Glomerular visceral epithelial cell (primary cell): ENCODE measurements around the gene FAM9C.
A peak's percentile ranks its signal among the peaks of the same experiment; 100 is the strongest.
"Not testable (repeated sequence)": the region's sequence is repeated elsewhere in the genome, so short reads cannot be mapped to it uniquely, and the experiment has no call there.

Experiments used
- DNase-seq: peaks from one replicate; pipeline ENCODE4 v3.0.0-alpha.2; 2016; ENCODE audit errors: extremely low spot score

The FAM9C gene

DNA sequence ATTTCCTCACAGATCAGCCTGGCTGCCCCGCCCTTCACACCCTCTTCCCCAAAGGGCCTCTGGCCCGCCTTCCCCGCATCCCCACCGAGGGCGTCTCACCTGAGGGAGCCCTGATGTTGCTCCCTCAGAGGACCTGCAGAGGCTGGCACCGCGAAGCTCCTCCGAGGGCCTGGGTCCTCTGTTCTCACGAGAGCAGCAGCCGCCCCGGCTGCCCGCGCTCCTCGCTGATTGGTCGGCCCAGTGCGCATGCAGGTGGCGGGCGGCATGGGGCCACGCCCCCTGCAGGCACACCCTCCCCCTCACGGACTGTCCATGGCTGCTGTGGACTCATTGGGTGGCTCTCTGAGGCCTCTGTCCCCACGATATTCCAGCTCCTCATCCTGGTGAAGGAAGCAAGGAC, at the start of gene FAM9C:
FAM9C (minus strand) TSS at position 180 of the 400 bp plus-strand sequence. CDS start 831 bp downstream, outside the sequence.
- no peak for DNase-seq

DNA sequence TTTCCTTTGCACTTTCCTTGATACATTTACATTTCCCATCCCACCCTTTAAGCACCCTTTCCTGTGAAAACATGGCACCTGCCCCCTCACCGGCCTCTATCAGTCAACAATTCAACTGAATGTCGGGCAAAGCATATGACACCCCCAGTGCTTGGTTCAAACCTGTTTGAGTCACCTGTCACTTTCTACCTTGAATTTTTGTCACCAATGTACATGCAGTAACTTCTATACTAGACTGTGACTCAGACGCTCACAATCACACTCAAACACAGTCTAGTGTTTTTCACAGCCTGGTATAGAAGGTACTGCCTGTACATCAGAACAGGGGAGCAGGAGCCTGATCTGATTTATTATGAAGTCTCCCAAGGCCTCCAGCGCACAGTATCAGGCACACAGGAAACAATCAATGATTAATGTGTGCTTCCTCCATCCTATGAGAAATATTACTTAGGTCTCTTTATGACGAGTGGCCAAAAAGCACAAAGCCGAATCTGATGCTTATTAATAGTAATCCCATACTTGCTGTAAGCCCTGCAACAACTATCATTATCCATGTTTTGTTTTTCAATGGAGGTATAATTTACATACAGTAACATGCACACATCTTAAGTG, 49.2 kb upstream of the FAM9C start:
- no peak for DNase-seq

DNA sequence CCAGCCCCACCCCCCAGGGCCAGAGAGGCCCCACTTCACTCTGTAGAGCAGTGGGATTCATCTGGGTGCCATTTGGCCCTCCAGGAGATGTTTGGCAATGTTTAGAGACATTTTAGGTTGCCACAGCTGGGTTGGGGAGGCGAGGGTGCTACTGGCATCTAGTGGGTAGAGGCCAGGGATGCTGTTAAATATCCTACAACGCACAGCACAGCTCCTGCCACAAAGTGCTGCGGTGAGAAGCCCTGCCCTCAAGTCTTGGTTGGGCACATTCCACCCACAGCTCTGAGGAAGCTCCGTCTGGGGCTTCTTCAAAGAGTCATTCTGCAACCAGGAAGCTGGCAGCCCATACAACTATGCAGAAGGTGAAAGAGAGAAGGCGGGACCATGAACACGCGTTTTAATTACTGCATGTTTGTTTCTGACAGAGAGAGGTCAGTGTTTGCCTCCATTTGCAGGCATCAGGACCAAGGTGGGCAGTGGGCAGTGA, 48.1 kb upstream of the FAM9C start:
- DNase-seq, result no peak

DNA sequence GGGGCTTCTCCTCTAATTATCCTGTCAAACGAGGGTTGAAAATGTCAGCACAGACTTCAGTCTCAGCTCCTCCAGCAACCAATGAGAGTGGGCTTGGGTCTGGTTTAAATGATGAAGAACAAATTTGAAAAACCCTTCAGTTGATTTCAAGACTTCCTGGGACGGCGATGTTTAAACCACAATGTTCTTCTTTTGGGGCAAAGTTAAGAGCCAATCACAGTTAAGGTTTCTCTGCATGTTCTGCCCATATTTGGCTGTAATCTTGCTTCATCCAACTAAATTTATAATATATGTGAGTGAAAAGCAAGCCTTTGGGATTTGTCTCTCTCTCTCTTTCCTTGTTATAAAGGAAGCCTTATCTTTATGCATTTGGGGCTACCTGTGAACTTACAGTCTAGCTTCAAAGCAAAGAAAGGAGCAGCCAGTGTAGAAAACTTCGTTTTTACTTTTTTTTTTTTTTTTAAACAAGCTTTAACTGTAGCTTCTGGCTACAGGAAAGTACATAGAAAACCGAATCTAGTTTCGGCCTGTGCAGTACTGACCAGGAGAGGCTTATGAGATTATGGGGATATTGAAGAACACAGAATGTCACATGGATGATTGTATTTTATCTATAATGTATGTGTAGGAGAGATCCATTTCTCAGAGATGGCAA, 46.8 kb upstream of the FAM9C start:
- DNase-seq, result no peak

DNA sequence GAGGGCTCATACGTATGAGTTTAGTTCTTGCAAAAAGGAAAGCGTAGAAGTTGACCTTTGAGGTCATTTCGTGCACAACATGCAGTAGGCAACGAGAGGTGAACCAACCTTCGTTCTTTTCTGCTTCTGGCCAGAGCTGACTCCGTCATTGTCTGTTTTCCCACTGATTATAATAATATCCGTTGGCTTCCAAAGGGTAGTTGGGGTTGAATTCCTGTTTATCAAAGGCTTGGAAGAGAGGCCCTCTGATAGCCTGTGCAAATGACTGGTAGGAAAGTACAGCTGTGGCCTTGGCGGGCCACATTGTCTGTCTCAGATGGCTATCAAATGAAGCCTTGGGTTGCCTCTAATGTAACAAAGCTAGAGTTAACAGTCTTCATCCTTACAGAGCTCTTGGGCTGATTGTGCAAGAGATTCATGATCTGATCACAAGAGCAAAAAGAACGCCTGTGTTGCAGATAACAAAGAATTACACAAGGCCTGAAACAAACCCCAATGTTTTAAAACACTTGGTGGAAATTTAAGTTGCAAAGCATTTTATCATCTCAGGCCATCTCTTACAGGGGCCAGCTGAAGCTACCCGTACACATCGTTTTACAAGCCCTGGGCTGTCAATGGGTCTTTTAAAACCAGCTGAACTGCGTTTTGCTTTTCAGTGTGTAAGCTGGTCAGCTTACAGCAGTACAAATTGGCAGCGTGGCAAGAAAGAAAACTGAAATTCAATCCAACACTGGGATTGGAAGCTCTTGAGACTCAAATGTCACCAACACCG, 46.1 kb upstream of the FAM9C start:
- DNase-seq, result no peak

DNA sequence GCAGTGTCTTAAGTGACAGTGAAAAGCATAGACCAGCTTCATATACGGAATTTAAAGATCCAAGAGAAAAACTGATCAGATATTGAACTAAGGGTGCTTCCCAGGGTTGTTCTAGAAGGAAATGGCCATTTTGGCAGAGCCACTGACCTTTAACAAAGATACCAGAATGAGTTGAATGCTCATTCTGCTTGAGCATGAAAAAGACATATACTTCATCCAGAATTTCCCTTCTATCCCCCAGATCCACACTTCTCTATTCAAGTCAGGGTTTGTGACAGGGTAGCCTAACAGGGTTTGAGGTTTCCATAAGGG, 45.6 kb upstream of the FAM9C start:
- DNase-seq, result no peak

DNA sequence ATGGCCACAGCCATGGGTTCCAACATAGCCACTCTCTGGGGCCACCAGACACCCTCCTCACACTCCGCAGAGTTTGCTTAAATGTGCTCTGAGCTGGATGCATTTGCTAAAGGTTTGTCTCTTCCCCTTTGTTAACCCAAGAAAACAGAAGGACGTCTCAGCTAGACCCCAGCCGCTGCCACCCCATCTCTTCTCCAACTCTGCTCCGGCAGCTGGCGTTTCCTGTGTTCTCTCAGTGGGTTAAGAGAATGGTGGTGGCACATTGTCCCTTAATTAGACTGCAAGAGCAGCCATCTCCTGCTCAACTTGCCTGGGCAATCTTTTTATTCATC, 43.7 kb upstream of the FAM9C start:
- no peak for DNase-seq

DNA sequence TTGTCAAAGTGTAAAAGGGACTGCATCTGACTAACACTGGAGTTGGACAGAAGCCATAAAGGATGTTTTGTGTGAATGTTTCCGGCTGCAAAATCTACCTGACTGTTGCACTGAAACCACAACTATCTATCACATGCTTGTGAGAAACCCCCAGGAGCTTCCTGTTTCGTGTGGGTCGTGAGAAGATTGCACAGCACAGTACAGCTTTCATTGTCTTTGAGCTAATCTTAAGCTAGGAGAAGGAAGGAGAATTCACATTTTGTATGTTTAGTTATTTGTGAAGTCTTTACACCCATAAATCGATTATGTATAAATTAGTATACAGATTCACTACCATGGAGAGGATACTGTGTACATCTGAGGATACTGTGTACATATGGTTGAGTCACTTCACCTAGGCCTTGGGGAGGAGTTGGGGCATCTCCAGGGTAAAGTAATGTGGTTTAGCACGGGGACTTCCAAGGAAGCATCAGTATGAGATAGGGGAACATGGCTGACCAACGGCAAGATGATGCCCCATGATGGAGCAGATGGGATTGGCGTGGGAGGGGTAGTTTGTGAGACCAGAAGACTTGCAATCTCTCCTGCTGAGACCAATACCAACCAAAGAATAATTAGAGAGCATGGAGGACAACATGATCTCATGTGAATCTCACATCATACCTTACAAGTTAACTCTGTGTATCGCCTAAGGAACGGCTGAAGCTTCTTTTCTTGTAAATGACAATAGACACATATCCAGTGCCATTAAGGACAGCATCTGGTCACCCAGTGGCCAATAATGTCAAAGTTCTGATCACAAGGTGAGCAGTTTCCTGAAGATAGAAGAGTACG, 43.1 kb upstream of the FAM9C start:
- peak; percentile 79 for DNase-seq

DNA sequence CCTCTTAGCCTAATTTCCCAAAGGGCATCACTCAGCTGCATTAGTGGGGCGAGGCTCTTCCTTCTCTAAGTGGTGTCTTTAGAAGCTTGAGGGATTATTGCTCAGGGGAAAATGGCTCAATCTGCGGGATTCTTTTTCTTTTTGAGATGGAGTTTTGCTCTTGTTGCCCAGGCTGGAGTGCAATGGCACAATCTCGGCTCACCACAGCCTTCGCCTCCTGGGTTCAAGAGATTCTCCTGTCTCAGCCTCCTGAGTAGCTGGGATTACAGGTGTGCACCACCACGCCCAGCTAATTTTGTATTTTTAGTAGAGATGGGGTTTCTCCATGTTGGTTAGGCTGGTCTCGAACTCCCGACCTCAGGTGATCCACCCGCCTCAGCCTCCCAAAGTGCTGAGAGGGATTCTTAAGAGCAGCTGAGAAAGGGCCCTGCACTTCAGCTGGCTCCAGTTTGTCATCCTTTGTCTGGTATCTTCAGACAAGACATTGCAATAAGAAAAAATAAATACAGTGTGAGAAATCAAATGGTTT, 42.4 kb upstream of the FAM9C start:
- DNase-seq, result not testable (repeated sequence)

DNA sequence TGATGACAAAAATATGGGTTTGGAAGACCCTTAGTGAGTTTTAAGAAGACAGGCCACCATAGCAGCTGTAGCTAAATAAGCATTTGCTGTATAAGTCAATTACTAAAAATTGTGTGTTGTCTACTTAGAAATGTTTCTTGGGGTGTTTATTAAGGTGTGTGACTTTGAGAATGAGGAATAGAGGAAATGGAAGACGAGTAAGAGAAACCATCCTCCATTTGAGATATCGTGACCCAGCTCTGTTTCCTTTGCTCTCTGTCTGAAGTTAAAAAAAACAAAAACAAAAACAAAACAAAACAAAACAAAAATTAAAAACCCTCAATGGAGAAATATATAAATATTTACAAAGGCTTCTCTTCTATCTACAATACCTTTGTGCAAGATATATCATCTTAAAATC, 41.7 kb upstream of the FAM9C start:
- no peak for DNase-seq

DNA sequence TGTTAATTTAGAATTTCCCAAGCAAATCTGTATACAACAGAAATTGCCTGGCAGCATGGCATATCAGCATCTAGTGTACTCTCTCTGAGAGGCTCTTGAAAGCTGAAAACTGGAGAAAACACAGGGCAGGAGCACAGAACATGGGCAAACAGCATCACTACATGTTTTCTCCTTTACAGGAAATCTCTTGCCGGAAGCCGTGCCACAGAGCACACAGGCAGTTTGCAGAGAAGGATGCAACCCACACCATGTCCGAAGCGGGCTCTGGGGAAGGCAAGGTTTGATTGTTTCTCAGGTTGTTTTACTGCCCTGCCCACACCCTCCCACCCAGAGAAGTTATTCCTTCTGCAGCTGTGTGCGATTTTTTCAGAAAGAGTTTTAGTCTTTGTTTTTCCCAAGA, 41.1 kb upstream of the FAM9C start:
- DNase-seq, result no peak

DNA sequence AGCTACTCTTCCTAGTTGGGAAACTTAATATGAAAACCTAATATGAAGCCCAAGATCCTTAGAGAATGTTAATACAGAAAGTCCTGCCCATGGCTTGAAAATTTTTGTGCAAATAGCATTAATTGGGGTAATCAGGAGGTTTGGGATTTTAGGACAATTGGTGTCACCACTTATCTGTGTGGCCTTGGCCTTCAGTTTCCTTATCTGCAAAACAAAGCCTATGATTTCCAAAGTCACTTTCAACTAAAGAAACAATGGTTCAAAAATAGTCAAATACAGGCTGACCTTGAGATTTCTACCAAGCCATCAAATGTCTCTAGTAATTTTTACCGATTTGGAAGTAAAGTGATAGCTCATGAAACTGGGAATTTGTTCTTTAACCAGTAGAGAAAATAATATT, 40.2 kb upstream of the FAM9C start:
- no peak for DNase-seq

DNA sequence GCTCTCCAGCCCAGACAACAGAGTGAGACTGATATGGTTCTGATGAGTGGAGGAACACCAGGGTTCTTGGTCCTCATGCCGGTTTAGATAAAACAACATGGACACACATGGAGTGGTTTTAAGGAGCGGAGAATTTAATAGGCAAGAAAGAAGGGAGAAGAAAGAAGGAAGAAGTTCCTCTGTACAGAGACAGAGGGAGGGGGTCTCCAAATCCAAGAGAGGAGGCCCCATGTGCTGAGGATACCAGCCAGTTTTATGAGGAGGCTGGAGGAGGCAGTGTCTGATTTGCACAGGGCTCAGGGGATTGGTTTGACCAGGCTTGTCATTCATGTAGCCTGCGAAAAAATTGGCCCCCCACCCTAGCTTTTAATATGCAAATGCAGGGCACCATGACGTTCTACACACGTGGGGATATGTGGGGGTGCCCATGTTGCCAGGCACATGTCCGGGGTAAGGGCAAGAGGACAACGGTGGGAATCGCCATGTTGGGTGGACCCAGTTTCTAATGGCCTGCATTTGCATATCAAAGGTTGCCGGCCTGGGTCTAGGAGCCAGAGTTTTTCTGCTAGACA, 39.4 kb upstream of the FAM9C start:
- DNase-seq, result not testable (repeated sequence)

DNA sequence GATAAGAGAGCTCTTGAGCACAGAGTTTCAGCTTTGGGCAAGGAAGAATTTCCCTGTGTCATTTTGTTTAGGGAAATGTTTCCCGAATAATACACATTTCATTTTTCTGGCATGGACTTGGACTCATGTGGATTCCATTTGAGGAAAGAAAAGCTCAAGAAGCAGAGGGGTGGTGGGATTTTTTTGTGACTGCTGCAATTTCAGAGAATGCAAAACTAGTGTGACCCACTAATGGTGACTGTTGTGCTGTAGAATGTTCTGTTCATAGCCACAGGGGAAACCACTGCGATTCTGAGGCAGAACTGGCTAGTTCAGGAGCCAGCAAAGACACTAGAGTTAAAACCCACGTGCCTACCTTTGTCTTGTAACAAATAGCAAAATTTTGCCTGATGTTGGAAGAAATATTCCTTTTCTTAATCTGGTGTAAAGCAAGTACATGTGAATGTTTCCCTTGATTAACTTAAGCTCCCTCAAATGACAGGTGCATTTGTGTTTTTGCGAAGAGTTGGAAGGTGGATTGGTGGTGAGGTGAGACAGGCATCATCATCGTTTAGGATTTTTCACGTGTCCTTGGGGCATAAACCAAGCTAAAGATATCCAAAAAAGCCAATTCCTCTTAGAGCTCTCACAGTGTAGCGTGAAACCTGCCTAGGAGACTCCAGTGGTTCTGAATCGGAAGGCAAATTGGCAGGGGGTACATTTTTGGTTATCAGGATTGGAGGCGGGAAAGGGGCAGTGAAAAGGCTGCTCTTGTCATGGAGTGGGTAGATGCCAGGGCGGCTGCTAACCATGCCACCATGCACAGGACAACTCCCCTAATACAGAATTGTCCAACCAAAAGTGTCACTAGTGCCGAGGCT, 38.0 kb upstream of the FAM9C start:
- DNase-seq, result no peak

DNA sequence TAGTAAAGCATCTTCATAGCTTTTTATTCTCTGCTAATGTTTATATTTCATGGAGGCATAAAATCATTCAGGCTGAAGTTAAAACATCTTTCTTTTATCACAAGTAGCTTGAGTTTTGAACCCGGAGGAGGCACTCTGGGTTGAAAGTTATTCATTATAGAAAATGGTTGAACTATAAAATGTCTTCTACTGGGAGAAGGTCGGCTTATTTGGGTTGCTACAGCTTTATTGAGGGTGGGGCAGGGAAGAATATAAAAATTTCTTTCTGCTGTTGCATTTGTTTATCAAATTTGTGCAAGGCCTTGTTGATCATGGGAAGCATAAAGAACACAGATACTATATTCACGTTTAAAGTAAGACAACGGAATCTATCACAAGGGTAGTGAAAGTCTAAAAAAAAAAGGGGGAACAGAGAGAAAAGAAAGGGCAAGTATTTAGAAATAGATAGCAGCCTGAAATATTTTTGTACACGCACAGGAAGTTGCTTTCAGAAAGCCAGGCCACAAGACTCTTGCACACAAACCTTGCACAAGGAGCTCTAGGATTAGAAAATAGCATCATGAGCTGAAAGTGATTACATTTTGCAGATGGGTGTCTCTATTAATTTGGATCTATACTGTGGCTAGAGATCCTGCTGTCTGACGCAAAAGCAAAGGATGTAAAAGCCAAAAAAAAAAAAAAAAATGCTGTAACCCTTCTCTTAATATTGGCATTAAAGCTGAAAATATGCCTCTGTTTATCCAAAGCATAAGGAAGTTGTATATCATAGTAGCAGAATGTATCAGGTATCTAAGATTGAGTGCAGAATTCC, 37.2 kb upstream of the FAM9C start:
- no peak for DNase-seq

DNA sequence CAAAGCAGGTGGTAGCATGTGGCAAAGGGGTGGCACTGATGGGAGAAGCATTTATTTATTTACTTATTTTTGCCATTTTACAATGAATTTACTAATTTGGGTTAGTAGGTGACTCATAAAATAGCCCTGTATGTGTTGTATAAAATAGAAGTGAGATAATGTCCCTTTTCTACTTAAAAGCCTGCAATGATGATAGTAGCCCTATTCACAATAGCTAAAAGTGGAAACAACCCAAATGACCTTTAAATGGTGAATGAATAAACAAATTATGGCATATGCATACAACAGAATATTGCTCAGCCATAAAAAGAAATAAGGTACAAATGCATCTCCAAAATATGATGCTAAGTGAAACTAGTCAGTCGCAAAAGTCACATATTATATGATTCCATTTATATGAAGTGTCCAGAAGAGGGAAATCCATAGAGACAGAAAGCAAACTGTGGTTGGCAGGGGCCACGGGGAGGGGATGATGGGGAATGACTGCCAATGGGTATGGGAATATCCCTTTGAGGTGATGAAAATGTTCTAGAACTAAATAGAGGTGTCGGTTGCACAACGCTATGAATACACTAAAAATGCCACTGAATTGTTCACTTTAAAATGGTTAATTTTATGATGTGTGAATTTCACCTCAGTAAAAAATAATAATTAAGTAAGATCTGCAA, 35.8 kb upstream of the FAM9C start:
- no peak for DNase-seq

DNA sequence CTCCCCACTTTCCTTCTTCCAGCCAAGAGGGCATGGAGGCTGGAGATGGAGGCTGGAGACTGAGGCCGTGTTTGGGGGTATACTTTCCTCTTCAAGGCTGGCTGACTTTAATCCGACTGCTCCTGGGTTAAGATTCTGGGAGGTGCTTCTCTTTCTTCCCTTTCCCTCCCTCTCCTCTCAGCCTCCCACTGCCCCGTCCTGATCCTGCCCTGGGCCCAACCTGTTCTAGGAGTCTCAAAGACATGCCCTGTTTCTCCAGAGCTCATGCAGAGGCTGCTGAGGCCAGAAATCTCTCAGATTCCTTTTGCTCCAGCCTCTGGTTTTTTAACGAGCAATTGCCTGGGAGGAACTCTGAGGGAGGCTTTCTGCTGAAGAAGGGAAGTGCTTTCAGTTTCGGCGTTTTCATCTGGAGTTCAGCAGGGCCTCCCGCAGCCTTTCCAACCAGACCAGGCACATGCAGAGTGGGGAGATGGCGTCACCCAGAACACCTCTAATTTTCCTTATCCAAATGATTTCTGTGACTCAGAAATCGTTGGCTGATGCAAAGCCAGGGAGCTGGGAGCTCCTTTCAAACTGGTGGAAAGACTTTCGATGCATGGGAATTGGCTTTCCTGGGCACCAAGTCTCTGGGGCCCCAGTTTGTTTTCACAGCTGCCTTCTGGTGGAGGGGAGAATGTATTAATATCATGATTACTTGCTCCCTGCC, 34.5 kb upstream of the FAM9C start:
- DNase-seq, result peak; percentile 73

DNA sequence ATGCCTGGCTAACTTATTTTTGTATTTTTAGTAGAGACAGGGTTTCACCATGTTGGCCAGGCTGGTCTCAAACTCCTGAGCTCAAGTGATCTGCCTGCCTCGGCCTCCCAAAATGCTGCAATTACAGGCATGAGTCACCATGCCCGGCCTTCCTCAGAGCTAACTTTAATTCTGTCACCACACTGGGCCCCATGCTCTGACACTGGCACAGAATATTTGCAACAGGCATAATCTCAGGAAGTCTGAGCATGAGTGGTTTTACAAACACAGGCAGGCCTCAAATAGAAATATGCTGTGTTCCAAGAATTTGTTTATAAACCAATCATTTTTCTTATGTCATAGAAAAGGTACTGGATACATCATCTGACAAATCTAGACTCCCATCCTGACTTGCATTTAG, 32.7 kb upstream of the FAM9C start:
- DNase-seq, result peak; percentile 11
